Coronary artery (tissue), 2 donors: Measurements from ENCODE around the gene CLDN20.

Source experiments
- DNase-seq: peaks from one replicate; pipeline ENCODE4 v3.0.0-alpha.2; 2017; ENCODE audit warnings: low spot score
- H3K27ac ChIP-seq, 2 donors: fragments of 200-600 bp; sonication (generic); one replicate each; pipeline ENCODE4 v1.5.1; 2016 to 2019
- H3K4me3 ChIP-seq: fragments of 200-600 bp; sonication (generic); 2 replicates; pipeline ENCODE4 v1.5.1; 2016; ENCODE audit warnings: mild to moderate bottlenecking, moderate library complexity
- TF ChIP-seq, protein P1 (sequence below): fragments of 200-600 bp; sonication (generic); IDR thresholded peaks from one replicate; pipeline ENCODE4 v1.5.1; 2019; ENCODE audit warnings: antibody characterized with exemption

The CLDN20 gene

DNA sequence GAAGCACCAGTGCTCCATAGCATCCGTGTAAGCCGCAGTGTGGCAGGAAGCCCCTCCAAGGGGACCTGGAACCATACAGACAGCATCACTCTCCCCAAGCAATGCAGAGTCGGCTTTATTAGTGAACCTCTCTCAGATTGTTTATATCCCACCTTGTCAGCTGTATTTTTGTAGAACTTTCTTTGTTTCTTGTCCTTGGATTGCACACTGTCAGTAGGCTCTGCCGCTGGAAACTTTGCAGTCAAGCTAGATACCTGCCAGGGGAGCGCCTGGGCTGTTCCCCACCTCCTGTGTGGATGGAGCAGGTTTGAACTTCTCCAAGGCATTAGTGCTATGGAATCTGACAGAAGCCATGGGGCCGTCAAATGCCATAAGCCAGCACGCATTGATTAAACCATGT, 18.6 kb upstream of the CLDN20 start:
- Histone ChIP-seq H3K4me3 (no peak overlapping the region), H3K27ac (no peak overlapping the region)
- DNase-seq, result no peak
- TF ChIP-seq, protein P1, sequence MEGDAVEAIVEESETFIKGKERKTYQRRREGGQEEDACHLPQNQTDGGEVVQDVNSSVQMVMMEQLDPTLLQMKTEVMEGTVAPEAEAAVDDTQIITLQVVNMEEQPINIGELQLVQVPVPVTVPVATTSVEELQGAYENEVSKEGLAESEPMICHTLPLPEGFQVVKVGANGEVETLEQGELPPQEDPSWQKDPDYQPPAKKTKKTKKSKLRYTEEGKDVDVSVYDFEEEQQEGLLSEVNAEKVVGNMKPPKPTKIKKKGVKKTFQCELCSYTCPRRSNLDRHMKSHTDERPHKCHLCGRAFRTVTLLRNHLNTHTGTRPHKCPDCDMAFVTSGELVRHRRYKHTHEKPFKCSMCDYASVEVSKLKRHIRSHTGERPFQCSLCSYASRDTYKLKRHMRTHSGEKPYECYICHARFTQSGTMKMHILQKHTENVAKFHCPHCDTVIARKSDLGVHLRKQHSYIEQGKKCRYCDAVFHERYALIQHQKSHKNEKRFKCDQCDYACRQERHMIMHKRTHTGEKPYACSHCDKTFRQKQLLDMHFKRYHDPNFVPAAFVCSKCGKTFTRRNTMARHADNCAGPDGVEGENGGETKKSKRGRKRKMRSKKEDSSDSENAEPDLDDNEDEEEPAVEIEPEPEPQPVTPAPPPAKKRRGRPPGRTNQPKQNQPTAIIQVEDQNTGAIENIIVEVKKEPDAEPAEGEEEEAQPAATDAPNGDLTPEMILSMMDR, result no peak

DNA sequence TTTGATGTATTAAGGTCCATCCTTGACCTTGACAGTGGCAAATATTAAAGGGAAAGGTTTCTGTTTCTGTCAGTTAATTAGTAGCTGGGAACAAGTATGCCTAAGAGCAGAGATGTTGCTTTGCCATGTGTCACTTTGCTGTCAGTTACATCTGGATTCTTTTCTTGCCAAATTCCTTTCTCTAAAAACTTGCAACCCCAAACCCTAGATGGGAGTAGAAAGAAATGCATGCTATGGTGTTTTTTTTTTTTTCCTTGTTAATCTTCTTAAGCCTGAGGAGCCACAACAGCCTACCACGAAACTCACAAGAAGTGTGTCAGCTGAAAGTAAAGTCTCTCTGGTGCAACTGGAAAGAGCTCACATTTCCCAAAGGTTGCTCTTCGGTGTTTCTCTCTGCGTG, 18.0 kb upstream of the CLDN20 start:
- TF ChIP-seq, protein P1, result no peak
- no peak for DNase-seq
- no peak overlapping the region for H3K4me3 ChIP-seq
- H3K27ac ChIP-seq, result no peak overlapping the region

DNA sequence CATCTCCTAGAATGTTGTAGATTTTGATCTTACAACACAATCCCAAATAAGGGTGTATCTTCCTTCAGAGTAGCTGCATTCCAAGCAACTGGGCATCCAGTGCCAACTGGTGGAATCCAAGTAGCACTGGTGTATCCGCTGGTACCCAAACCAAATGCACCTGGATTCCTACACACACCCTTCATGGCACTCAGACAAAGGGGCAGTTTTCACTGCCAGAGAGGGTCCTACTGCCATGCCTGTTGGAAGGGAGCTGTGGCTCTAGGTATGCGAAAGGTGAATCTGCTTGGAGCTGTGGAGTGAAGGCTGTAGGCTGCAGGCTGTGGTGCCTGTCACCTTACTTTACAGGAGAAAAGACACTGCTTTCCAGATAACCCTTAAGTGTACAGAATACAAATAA, 17.0 kb upstream of the CLDN20 start:
- H3K27ac ChIP-seq, result peak overlapping the region in 1 of 2 donors; percentile 53
- no peak for DNase-seq

DNA sequence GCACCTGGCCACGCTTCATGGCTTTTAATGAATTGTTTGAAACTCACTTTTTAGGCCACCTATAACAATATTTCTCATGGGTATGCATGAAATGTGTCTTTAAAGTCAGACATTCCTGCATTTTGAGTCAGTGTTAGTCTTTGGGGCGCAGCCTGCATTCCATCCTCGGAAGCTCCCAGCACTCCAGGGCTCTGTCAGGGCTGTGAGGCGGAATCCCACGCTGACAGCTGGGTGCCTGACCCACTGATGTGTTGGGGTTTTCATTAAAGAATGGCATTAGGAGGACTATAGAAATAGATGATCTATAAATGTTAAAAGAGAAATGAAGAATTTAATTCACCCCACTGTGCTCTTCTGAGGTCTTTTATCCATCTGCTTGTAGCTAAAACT, 16.2 kb upstream of the CLDN20 start:
- DNase-seq, result no peak
- TF ChIP-seq, protein P1, result no peak
- Histone ChIP-seq H3K4me3 (peak overlapping the region; percentile 52), H3K27ac (peak overlapping the region in 1 of 2 donors; percentile 53)

More for the DNA sequence above, 17.0 kb upstream of the CLDN20 start:
- TF ChIP-seq, protein P1, result no peak
- H3K4me3 ChIP-seq, result no peak overlapping the region

DNA sequence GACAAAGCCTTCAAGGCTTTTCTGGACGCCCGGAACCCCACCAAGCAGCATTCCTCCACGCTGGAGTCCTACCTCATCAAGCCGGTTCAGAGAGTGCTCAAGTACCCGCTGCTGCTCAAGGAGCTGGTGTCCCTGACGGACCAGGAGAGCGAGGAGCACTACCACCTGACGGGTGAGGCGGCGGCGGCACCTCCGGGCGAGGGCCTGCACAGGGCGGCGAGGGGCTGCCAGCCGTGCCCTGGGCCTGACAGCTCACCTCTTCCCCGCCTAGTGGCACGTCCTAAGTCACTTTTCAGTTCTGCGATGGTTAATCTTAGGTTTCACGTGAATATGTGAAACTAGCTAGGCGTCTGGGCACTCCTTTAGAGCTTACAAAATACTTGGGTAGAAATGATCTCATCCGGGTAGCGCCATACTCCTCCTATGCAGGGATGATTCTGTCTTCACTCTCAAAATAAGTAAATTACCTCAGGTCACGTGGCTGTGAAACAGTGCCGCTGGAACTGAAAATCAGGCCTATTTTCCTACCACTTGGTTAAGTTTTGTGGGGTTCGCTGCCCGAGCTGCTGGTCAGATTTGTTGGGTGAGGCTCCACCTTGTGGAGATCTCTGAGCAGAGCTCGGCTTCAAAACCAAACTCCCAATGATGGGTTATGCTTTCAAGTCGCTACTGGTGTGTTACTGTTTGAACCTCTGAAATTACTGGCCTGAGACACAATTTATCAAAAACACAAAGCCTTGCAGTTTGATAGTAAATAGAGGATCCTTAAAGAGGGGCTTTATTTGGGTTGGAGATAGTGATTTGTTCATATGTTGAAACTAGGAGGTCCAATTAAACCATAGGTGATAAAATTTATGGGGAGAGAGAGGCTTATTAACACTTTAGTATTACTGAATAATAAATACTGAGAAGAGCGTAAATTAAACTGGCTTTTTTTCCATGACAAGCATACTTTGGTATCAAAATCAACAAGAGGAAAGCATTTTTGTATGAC, 15.5 kb upstream of the CLDN20 start:
- H3K4me3 ChIP-seq, result peak overlapping the region; percentile 52
- no peak for DNase-seq
- TF ChIP-seq, protein P1, result peak; percentile 74
- H3K27ac ChIP-seq, result peak overlapping the region in 1 of 2 donors; percentile 53

DNA sequence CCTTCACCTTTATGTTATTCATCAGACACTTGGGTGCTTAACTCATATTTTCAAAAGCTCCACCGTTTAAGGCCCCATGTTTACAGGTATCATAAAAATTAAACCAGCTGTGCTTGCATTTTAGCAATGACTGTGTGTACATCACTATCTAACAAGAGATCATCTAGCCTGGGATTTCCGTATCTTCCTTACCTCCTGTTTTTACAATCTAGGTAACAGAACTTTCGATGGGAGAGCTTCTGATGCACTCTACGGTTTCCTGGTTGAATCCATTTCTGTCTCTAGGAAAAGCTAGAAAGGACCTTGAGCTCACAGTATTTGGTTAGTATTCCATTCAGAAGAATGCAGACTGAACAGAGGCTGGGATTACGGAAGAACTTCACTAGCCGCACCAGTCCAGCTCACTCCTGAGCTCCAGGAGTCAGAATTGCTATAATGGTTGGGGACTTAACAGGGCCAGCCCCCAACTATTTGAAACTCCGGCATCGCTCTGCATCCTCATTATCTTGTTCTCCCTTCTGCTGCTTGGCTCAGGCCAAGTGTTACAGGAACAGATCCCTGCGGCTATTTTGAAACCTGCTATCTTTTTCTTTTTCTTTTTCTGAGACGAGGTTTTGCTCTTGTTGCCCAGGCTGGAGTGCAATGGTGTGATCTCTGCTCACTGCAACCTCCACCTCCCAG, 13.0 kb upstream of the CLDN20 start:
- Histone ChIP-seq H3K4me3 (no peak overlapping the region), H3K27ac (no peak overlapping the region)
- TF ChIP-seq, protein P1, result no peak
- DNase-seq, result no peak
